ENCODE results near the gene TNMD. TPM values are rescaled to one million over a fixed set of nuclear protein-coding genes. Genes with fewer than 3 reads are reported as not detected.
A peak's percentile ranks its signal among the peaks of the same experiment; 100 is the strongest.
"Not testable (repeated sequence)": the region's sequence is repeated elsewhere in the genome, so short reads cannot be mapped to it uniquely, and the experiment has no call there.

TNMD gene
- total RNA-seq (2021; ENCODE audit: unreplicated experiment) (not detected), Bru-seq, nascent RNA (not detected), BruChase-seq, experiment 1, labeled RNA remaining after a 2-hour chase (not detected), BruChase-seq, experiment 2, labeled RNA remaining after a 6-hour chase (not detected)
- polyA plus RNA-seq (2012; ENCODE audit: insufficient read length): not detected
- long read RNA-seq: 0 reads

DNA sequence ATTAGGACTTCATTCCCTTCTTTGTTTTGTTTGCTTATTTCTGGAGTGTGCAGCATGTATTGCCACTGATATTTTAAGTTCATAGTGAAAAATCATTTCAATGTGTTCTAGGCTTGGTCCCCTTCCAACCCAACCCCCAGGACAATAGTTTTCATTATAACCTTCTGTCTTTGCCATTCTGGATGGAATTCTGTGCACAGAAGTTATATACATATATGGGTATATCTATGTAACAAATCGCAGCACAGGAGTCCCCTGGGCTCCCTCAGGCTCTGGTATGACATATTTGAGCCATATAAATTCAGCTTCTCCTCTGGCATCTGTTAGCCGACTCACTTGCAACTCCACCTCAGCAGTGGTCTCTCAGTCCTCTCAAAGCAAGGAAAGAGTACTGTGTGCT lies at the start of gene TNMD:
TSS of gene TNMD (plus strand) at position 326 of the 400 bp plus-strand sequence. CDS start 83 bp downstream, outside the sequence.
- Histone ChIP-seq H3K27ac (ENCODE audit: low read length) (no peak within 1 kb of the TSS), H3K36me3 (ENCODE audit: control insufficient read depth, insufficient read depth, low read length) (no peaks in the 10 kb centered on the region), H3K4me3 (ENCODE audit: low read depth in 2 of 2, low read length in 2 of 2) (no peak within 1 kb of the TSS), H3K27me3 (ENCODE audit: control insufficient read depth, insufficient read depth, low read length) (no peaks in the 10 kb centered on the region; the same call in 1 of the 2 replicates), H3K9me3 (ENCODE audit: control insufficient read depth, insufficient read depth, low read depth, low read length) (no peaks in the 10 kb centered on the region), H3K4me1 (ENCODE audit: control insufficient read depth, insufficient read depth, low read length) (no peaks in the 10 kb centered on the region)
- ATAC-seq: no peak
- no TSS peak for BruUV-seq (replicated peaks)
- ChIA-PET CTCF (interaction anchor here (0.7 kb wide), 1 partner anchor 101 kb away, joined by 3 read pairs; no protein-coding TSS in a partner anchor), POLR2A (no interaction called here)
- no peak for DNase-seq (ENCODE audit: low read depth, low spot score)
- intact Hi-C loops (cut with micrococcal nuclease; ENCODE audit: unreplicated experiment) (no loop called here), in situ Hi-C loops (cut with HindIII; ENCODE audit: low pct_unique_long_range_greater_than_20kb, low sequenced_read_pairs) (no loop called here)
- TF ChIP-seq SIN3A (IDR thresholded peaks at IDR 0.05; ENCODE audit: borderline replicate concordance, insufficient read depth, low read depth, low read length): no peak
- TF ChIP-seq TCF7L2 (IDR thresholded peaks at IDR 0.05; ENCODE audit: low read depth, low read length): no peak
- TF ChIP-seq CTCF (IDR thresholded peaks at IDR 0.05): no peak
- no peak for TF ChIP-seq POLR2AphosphoS5 (IDR thresholded peaks at IDR 0.05; ENCODE audit: low read depth, low read length)
- no peak for TF ChIP-seq REST (IDR thresholded peaks at IDR 0.05; ENCODE audit: insufficient read depth in 1 of 2, low read depth in 2 of 2, low read length in 1 of 2)

- TF ChIP-seq CTCF (IDR thresholded peaks at IDR 0.05): peak; percentile 40
- H3K27me3 ChIP-seq (ENCODE audit: control insufficient read depth, insufficient read depth, low read length); H3K4me3 ChIP-seq (ENCODE audit: low read depth in 2 of 2, low read length in 2 of 2); intact Hi-C loops (cut with micrococcal nuclease; ENCODE audit: unreplicated experiment); BruUV-seq (replicated peaks); H3K27ac ChIP-seq (ENCODE audit: low read length); ATAC-seq; DNase-seq (ENCODE audit: low read depth, low spot score); in situ Hi-C loops (cut with HindIII; ENCODE audit: low pct_unique_long_range_greater_than_20kb, low sequenced_read_pairs); H3K4me1 ChIP-seq (ENCODE audit: control insufficient read depth, insufficient read depth, low read length); H3K9me3 ChIP-seq (ENCODE audit: control insufficient read depth, insufficient read depth, low read depth, low read length); CTCF ChIA-PET; H3K36me3 ChIP-seq (ENCODE audit: control insufficient read depth, insufficient read depth, low read length); POLR2A ChIA-PET: not testable (repeated sequence)
Measured at GRCh38 chrX:100565534-100565933, 19.2 kb upstream of the TNMD start.
